ENCODE measurements around the gene LENG1. TPM values are rescaled to one million over a fixed set of nuclear protein-coding genes. Genes with fewer than 3 reads are reported as not detected.

The LENG1 gene
- total and polyA plus RNA-seq, 7 donors, result 5.8 to 19.6 (median 10.2) TPM

- H3K36me3 ChIP-seq (ENCODE audit: insufficient read depth in 1 of 2, low read depth in 1 of 2), result peaks cover 6 to 60% of the 10 kb centered on the region in 2 donors
- intact Hi-C loops (cut with DNase I), result loop anchor here in 1 of 2 donors (10.0 kb wide), 1 partner anchor 122 kb away; no protein-coding TSS in a partner anchor
- peaks cover 3% of the 10 kb centered on the region for H3K4me1 ChIP-seq
- H3K27ac ChIP-seq, result no peak overlapping the region
- H3K27me3 ChIP-seq (ENCODE audit: insufficient read depth in 3 of 3, low read length in 2 of 3), result no peaks in the 10 kb centered on the region
- H3K9me3 ChIP-seq, result no peaks in the 10 kb centered on the region
- DNase-seq, result no peak
- TF ChIP-seq CTCF (IDR thresholded peaks at IDR 0.05), result no peak
- no peak for ATAC-seq
- H3K4me3 ChIP-seq, result no peak overlapping the region
- 76 to 86% (median 85%) methylated on average over 15 of the region's 15 CpGs for WGBS, 3 donors
These were observed 52.8 kb downstream of the LENG1 start for GRCh38 chr19:54106716-54107115.

- Histone ChIP-seq H3K9me3 (no peaks in the 10 kb centered on the region), H3K27ac (no peak overlapping the region), H3K36me3 (ENCODE audit: insufficient read depth in 1 of 2, low read depth in 1 of 2) (peaks cover 6 to 53% of the 10 kb centered on the region in 2 donors), H3K4me1 (peaks cover 3% of the 10 kb centered on the region), H3K27me3 (ENCODE audit: insufficient read depth in 3 of 3, low read length in 2 of 3) (no peaks in the 10 kb centered on the region), H3K4me3 (no peak overlapping the region)
- DNase-seq, result no peak
- WGBS, 3 donors, result 89 to 92% (median 92%) methylated on average over 10 of the region's 10 CpGs
- TF ChIP-seq CTCF (IDR thresholded peaks at IDR 0.05), result no peak
- intact Hi-C loops (cut with DNase I), result loop anchor here in 1 of 2 donors (10.0 kb wide), 1 partner anchor 121 kb away; no protein-coding TSS in a partner anchor
- ATAC-seq, result no peak
These were observed 53.7 kb downstream of the LENG1 start for GRCh38 chr19:54105796-54106195.

Other genes starting within 250 kb of the LENG1 start
- gene CACNG8, start 196.8 kb downstream of the LENG1 start, total RNA-seq, result under 1 TPM; 0.15 to 0.26 (median 0.17) TPM
- under 1 TPM; 0.04 to 0.42 (median 0.08) TPM for gene CACNG8, start 196.8 kb downstream of the LENG1 start, polyA plus RNA-seq
- 10 to 100 TPM; 18.4 to 33.1 (median 28.5) TPM for gene CACNG6, start 168.1 kb downstream of the LENG1 start, total RNA-seq
- 10 to 100 TPM in 2 of 3 donors, 1 to 10 TPM in 1; 2.1 to 20.4 (median 19.0) TPM for gene CACNG6, start 168.1 kb downstream of the LENG1 start, polyA plus RNA-seq
- gene VSTM1, start 95.8 kb downstream of the LENG1 start, total RNA-seq, result not detected
- not detected for gene VSTM1, start 95.8 kb downstream of the LENG1 start, polyA plus RNA-seq
- gene TARM1, start 78.4 kb downstream of the LENG1 start, total RNA-seq, result not detected
- gene TARM1, start 78.4 kb downstream of the LENG1 start, polyA plus RNA-seq, result not detected
- gene OSCAR, start 58.9 kb downstream of the LENG1 start, total RNA-seq, result under 1 TPM; 0.22 to 0.99 (median 0.70) TPM
- gene OSCAR, start 58.9 kb downstream of the LENG1 start, polyA plus RNA-seq, result under 1 TPM; 0.10 to 0.33 (median 0.31) TPM
- 100 to 1,000 TPM; 260 to 361 (median 307) TPM for gene NDUFA3, start 56.9 kb downstream of the LENG1 start, total RNA-seq
- gene NDUFA3, start 56.9 kb downstream of the LENG1 start, polyA plus RNA-seq, result 100 to 1,000 TPM; 302 to 473 (median 338) TPM
- 10 to 100 TPM; 11.0 to 22.9 (median 13.8) TPM for gene TFPT, start 44.1 kb downstream of the LENG1 start, total RNA-seq
- 10 to 100 TPM; 23.7 to 38.3 (median 25.2) TPM for gene TFPT, start 44.1 kb downstream of the LENG1 start, polyA plus RNA-seq
- 10 to 100 TPM; 32.3 to 41.6 (median 36.4) TPM for gene PRPF31, start 44.0 kb downstream of the LENG1 start, total RNA-seq
- gene PRPF31, start 44.0 kb downstream of the LENG1 start, polyA plus RNA-seq, result 10 to 100 TPM; 32.5 to 54.3 (median 52.9) TPM
- gene CNOT3, start 22.0 kb downstream of the LENG1 start, total RNA-seq, result 10 to 100 TPM; 19.4 to 28.4 (median 20.4) TPM
- gene CNOT3, start 22.0 kb downstream of the LENG1 start, polyA plus RNA-seq, result 10 to 100 TPM; 14.1 to 16.1 (median 16.1) TPM
- 1 to 10 TPM in 1 of 4 donors, under 1 TPM in 2, not detected in 1; 0.55 to 2.5 (median 0.74) TPM for gene TMC4, start 13.4 kb upstream of the LENG1 start, total RNA-seq
- gene TMC4, start 13.4 kb upstream of the LENG1 start, polyA plus RNA-seq, result under 1 TPM; 0.64 to 0.70 (median 0.70) TPM
- gene MBOAT7, start 29.9 kb upstream of the LENG1 start, total RNA-seq, result 10 to 100 TPM in 3 of 4 donors, 1 to 10 TPM in 1; 6.2 to 17.8 (median 11.4) TPM
- gene MBOAT7, start 29.9 kb upstream of the LENG1 start, polyA plus RNA-seq, result 10 to 100 TPM in 1 of 3 donors, 1 to 10 TPM in 2; 6.3 to 11.4 (median 8.4) TPM
- gene TSEN34, start 31.6 kb upstream of the LENG1 start, total RNA-seq, result 10 to 100 TPM; 17.4 to 44.6 (median 19.2) TPM
- 10 to 100 TPM; 15.5 to 42.6 (median 24.5) TPM for gene TSEN34, start 31.6 kb upstream of the LENG1 start, polyA plus RNA-seq
- 100 to 1,000 TPM; 479 to 705 (median 663) TPM for gene RPS9, start 41.1 kb upstream of the LENG1 start, total RNA-seq
- 1,000 to 10,000 TPM; 1,294 to 2,049 (median 1,972) TPM for gene RPS9, start 41.1 kb upstream of the LENG1 start, polyA plus RNA-seq
- 1 to 10 TPM; 1.9 to 3.8 (median 2.3) TPM for gene LILRB3, start 63.3 kb upstream of the LENG1 start, total RNA-seq
- 1 to 10 TPM in 1 of 3 donors, under 1 TPM in 2; 0.32 to 1.2 (median 0.40) TPM for gene LILRB3, start 63.3 kb upstream of the LENG1 start, polyA plus RNA-seq
- gene LILRA6, start 83.1 kb upstream of the LENG1 start, total RNA-seq, result 1 to 10 TPM in 3 of 4 donors, under 1 TPM in 1; 0.54 to 1.6 (median 1.3) TPM
- under 1 TPM; 0.22 to 0.48 (median 0.42) TPM for gene LILRA6, start 83.1 kb upstream of the LENG1 start, polyA plus RNA-seq
- 1 to 10 TPM; 2.2 to 5.1 (median 4.4) TPM for gene LILRB5, start 97.6 kb upstream of the LENG1 start, total RNA-seq
- 1 to 10 TPM in 2 of 3 donors, under 1 TPM in 1; 0.95 to 1.3 (median 1.1) TPM for gene LILRB5, start 97.6 kb upstream of the LENG1 start, polyA plus RNA-seq
- 1 to 10 TPM in 3 of 4 donors, under 1 TPM in 1; 0.79 to 2.4 (median 1.7) TPM for gene LILRB2, start 121.4 kb upstream of the LENG1 start, total RNA-seq
- gene LILRB2, start 121.4 kb upstream of the LENG1 start, polyA plus RNA-seq, result 1 to 10 TPM in 1 of 3 donors, under 1 TPM in 2; 0.41 to 1.3 (median 0.42) TPM
- 1 to 10 TPM in 3 of 4 donors, not detected in 1; 1.1 to 2.2 (median 1.1) TPM for gene LILRA5, start 153.4 kb upstream of the LENG1 start, total RNA-seq
- gene LILRA5, start 153.4 kb upstream of the LENG1 start, polyA plus RNA-seq, result 1 to 10 TPM in 1 of 3 donors, under 1 TPM in 2; 0.44 to 1.2 (median 0.52) TPM
- 1 to 10 TPM in 1 of 4 donors, not detected in 3; 1.1 TPM for gene LILRA4, start 179.4 kb upstream of the LENG1 start, total RNA-seq
- gene LILRA4, start 179.4 kb upstream of the LENG1 start, polyA plus RNA-seq, result not detected
- gene LAIR1, start 205.2 kb upstream of the LENG1 start, total RNA-seq, result 1 to 10 TPM; 3.4 to 6.2 (median 4.0) TPM
- gene LAIR1, start 205.2 kb upstream of the LENG1 start, polyA plus RNA-seq, result 1 to 10 TPM in 1 of 3 donors, under 1 TPM in 2; 0.93 to 2.4 (median 0.95) TPM

Measured in psoas muscle (tissue), 8 donors.